IPS-18c (cell line): ENCODE data around the gene SLC37A2.
"Not testable (repeated sequence)": the region's sequence is repeated elsewhere in the genome, so short reads cannot be mapped to it uniquely, and the experiment has no call there.

Experiments
- H3K4me3 ChIP-seq: 2 replicates; pipeline ENCODE4 v1.7.0; 2013; ENCODE audit warnings: low read depth, mild to moderate bottlenecking, low read length, moderate library complexity; ENCODE audit not compliant: insufficient read depth
- H3K9me3 ChIP-seq: one replicate; pipeline ENCODE4 v1.6.1; 2013; ENCODE audit warnings: mild to moderate bottlenecking, low read length, moderate library complexity; ENCODE audit not compliant: control insufficient read depth, insufficient read depth

The SLC37A2 gene

DNA sequence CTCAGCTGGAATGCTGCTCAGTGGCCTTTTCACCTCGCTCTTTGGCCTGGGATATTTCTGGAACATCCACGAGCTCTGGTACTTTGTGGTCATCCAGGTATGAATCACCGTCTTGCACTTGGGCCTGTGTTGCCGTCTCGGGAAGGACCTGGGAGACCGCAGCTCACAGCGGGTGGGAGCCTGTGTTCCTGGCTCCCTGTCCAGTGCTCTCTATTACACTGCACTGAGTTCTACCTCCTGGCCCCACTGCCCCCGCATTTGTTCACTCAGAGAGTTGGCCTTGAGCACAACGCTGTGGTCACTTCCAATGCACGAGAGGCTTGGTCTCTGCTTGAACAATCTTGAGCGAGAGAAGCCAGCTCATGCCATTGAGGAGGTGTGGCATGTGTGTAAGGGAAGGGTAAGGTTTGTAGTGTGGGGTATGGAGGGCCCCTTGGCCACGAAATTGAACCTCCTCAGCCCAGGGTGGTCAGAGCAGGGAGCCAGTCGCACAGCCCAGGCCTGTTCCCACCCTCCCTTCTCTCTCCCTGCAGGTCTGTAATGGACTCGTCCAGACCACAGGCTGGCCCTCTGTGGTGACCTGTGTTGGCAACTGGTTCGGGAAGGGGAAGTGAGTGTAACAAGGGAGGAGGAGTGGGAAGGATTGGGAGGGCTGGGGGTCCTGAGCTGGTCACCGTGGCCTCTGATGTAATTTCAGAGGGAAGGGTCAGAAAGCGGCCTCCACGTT, 16.2 kb downstream of the SLC37A2 start:
- no peak overlapping the region for H3K4me3 ChIP-seq
- no peaks in the 10 kb centered on the region for H3K9me3 ChIP-seq

DNA sequence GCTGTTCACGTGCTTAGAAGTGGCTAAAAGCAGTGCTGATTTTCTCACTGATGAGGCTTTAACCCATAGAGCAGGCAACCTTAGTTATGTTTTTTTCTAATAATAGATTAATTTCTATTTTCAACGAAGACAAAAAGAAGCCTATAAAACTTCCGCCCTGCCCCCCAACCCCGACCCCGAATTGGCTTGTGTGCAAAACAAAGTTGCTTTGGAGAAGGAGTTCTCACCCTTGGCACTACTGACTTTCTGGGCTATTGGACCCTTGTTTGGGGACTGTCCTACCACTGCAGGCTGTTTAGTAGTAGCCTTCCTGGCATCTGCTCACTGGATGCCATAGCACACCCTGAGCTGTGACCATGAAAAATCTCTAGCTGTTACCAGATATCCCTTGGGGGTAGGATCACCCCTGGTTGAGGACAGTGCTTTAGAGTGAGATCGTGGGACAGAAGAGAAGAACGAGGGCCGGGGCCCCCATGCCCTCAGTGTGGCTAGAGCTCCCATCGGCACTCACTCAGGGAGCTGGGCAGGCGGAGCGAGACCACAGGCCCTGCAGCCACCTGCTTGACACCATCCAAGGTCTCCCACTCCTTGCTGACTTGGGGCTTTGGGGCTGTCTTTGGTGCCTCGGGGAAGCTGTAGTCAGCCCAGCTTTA, 16.9 kb downstream of the SLC37A2 start:
- Histone ChIP-seq H3K9me3 (no peaks in the 10 kb centered on the region), H3K4me3 (no peak overlapping the region)

DNA sequence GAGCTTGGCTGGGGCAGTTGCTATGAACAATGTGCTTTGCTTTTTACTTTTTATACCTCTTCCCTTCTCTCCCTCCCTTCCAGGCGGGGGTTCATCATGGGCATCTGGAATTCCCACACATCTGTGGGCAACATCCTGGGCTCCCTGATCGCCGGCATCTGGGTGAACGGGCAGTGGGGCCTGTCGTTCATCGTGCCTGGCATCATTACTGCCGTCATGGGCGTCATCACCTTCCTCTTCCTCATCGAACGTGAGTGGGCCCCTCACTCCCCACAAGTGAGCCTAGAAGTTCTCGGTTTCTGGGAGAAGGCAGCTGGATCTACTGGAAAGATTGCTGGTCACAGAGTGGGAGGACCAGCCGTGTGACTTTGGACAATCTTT, 17.4 kb downstream of the SLC37A2 start:
- Histone ChIP-seq H3K9me3 (no peaks in the 10 kb centered on the region), H3K4me3 (no peak overlapping the region)

DNA sequence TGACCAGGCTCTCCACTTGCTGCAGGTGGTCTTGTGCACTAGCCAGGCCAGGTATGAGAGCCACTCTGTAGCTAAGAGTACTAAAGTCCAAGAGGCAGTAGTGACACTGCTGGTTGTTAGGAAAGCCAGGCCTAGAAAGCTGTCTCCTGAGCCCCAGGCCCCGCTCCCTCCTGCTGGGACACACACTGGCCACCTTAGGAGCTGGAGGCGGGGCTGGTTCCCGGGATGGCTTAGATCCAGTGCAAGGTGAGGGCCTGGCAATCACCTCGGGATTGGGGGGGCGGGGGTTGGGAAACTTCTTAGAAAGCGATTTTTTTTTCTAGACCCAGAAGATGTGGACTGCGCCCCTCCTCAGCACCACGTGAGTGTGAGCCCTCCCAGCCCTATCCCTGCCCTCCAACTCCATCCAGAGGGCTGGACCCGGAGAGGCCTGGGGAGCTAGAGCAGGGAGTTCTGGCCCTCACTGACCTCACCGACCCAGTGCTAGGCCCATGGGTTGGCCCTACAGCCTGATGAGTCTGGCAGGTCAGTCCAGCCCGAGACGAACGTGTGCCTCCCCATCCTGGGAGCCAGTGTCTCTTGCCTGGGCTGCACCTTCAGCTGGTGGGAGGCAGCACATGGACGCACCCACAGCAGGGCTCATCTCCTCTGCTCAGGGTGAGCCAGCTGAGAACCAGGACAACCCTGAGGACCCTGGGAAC, 18.1 kb downstream of the SLC37A2 start:
- Histone ChIP-seq H3K4me3 (no peak overlapping the region), H3K9me3 (no peaks in the 10 kb centered on the region)

DNA sequence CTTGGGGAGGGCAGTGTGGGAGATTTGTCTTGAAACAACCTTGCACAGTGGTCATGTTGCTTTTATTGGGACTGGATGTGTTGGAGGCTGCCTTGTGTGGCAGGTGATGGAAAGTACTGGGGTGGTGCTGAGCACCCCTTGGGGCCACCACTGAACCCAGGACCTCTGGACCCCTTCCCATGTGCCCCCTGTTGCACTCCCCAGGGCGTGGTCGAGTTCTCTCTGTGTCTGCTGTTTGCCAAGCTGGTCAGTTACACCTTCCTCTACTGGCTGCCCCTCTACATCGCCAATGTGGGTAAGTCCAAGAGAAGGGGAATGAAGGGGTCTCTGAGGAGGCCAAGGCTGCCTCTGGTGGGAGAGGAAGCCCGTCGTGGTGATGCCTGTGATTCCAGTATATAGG, 18.9 kb downstream of the SLC37A2 start:
- no peak overlapping the region for H3K4me3 ChIP-seq
- no peaks in the 10 kb centered on the region for H3K9me3 ChIP-seq

DNA sequence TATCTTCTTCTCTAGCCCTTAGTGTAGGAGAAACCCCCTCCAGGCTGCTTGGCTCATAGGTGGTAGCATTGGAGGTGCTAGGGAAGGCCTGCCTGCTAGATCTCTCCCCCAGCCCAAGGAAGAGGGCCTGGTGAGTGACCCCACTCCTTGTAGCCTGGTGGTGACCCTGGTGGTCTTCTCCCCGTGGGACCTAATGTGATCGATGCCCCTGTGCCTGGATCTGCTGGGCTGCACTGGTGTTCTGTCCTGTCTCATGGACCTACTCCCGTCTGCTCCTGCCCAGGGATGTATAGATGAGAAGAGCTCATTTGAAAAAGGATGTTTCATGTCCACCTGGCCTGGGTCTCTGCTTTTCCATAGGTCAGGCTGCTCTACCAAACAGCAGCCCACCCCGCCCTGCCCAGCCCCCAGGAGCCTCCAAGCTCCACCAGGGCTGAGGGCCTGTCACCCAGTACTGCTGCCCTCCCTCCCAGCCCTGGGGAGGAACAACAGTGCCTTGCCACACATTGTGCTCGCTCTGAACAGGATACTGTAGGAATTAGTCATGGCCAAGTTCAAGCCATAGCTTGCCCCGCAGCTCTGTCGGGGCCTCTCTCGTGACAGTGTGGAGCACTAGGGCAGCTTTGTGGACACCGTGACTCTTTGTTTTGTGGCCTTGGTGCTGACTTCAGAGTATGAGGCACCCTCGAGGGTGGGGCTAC, 19.7 kb downstream of the SLC37A2 start:
- no peak overlapping the region for H3K4me3 ChIP-seq
- no peaks in the 10 kb centered on the region for H3K9me3 ChIP-seq

DNA sequence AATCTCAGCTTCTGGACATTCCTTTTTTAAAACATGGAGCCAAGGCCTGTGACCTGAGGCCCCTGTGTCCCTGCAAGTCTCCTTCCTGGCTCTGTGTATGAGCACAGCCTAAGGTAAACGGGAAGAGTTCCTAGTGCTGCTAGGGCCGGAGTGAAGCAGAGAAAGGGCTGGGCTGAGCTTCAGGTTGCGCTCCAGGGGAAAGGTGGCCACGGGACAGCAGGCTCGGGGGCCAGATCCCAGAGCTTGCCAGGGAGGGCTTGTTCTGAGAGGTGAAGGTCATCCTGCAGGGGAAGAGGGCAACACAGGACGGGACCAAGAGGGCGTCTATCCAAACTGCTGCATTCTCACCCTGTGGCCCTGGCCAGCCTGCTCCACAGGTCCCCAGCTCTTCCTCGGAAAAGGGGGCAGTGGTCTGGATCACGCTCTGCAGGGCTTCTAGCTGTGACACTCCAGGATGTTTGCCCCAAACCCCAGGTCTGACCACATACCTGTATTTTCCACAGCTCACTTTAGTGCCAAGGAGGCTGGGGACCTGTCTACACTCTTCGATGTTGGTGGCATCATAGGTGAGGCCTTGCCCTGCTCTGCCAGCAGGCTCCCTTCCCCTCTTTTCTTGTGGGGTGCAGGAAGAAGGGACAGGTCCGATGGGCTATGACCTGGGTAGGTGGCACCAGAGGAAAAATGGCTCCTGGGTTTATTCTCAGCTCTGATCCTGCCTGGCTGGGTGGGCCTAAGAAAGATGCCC, 20.4 kb downstream of the SLC37A2 start:
- H3K9me3 ChIP-seq = no peaks in the 10 kb centered on the region

DNA sequence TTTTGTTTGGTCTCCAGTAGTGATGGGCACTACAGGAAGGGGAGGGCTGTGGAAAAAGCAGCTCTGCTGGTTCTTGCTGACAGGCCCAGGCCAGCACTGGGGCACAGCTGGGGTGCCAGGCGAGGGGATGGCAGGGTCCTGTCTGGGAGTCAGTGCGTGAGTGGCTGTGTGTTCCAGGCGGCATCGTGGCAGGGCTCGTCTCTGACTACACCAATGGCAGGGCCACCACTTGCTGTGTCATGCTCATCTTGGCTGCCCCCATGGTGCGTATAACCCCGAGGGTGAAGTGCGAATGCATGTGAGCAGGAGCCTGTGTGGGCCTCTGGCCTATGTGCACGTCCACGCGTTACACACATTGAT, 20.9 kb downstream of the SLC37A2 start:
- Histone ChIP-seq H3K9me3 (no peaks in the 10 kb centered on the region), H3K4me3 (no peak overlapping the region)

More for the DNA sequence above, 20.4 kb downstream of the SLC37A2 start:
- no peak overlapping the region for H3K4me3 ChIP-seq

DNA sequence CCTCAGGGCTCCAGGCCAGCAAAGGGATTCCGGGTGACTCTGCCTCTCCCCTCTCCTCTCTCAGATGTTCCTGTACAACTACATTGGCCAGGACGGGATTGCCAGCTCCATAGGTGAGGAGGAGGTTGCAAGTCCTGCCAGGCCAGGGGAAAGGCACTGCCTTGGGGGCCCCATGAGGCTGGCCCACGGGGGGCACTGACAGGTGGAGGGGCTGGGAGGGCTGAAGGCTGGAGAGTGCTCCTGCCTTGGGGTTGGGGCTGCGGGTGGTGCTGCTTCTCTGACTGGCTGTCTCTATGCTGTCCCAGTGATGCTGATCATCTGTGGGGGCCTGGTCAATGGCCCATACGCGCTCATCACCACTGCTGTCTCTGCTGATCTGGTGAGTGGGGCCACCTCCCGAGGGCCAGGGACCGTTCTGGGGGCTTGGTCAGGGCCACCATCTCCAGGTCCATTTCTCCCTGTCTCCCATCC, 21.7 kb downstream of the SLC37A2 start:
- H3K4me3 ChIP-seq = no peak overlapping the region
- no peaks in the 10 kb centered on the region for H3K9me3 ChIP-seq

DNA sequence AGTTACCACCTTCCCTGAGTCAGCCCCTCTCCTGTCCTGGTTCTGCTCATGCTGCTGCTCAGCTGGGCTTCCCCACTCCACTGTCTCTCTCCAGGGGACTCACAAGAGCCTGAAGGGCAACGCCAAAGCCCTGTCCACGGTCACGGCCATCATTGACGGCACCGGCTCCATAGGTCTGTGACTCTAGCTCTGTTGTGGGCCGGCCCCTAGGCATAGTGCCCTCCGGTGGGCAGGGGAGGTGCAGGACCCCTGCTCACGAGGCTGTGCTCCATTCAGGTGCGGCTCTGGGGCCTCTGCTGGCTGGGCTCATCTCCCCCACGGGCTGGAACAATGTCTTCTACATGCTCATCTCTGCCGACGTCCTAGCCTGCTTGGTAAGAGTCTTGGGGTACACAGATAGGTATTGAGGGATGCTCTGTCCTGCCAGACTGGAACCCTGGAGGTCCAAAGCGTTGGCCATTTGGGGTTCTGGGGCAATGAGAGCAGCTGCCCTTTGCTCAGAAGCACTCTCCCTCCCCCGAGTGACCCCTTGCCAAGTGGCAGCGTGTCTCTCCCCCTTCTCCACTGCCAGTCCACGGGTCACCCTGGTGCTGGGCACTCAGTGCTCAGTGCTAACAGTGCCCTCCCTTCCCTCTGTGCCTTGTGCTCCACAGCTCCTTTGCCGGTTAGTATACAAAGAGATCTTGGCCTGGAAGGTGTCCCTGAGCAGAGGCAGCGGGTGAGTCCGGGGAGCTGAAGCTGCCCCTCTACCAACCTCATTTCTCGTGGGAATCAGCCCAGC, 22.4 kb downstream of the SLC37A2 start:
- Histone ChIP-seq H3K4me3 (no peak overlapping the region), H3K9me3 (no peaks in the 10 kb centered on the region)

DNA sequence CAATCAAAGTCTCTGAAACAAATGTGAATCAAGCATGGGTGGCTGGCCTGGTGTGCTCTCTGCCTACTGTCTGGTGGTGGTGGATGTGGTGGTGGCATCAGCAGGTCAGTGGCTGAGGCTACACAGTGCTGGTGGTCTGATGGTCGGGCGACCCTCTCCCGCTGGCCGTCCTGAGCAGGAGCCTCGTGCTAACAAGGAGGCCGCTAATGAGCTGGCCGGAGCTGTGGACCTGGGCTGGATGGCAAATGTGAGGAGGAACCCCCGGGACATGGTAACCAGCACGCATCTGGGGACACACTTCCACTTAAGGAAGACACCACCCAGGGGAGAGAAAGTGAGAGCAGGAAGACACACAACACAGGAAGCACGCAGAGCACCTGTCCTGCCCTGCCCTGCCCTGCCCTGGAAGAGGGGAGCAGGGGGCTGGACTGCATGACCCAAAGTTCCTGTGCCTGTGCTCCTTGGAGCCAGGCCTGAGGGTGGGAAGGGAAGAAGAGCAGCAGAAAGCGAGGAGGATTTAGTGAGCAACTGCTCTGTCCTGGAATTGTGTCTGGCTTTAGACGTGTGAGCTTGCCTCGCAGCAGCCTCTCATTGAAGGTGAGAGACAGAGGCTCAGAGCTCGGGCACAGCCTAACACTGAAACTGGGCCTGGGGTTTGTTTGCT, 23.7 kb downstream of the SLC37A2 start:
- H3K9me3 ChIP-seq = no peaks in the 10 kb centered on the region
- no peak overlapping the region for H3K4me3 ChIP-seq

DNA sequence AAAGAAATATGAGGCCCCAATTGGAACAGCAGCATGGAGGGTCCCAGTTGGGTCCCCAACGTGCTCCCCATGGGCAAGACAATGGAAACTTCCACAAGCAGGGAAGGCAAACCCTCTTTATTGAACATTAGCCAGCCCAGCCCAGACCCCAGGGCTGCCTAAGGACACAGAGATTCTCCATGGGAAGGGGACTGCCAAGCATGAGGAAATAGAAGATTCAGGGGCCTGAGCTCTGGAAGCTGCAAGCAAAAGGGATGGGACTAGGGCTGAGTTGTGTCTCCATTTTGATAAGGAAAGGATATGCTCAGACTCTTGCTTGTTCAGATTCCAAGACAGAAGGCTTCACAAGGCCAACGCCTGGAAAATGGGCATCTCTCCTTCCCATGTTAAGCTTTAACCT, 25.0 kb downstream of the SLC37A2 start:
- Histone ChIP-seq H3K4me3 (no peak overlapping the region), H3K9me3 (no peaks in the 10 kb centered on the region)

DNA sequence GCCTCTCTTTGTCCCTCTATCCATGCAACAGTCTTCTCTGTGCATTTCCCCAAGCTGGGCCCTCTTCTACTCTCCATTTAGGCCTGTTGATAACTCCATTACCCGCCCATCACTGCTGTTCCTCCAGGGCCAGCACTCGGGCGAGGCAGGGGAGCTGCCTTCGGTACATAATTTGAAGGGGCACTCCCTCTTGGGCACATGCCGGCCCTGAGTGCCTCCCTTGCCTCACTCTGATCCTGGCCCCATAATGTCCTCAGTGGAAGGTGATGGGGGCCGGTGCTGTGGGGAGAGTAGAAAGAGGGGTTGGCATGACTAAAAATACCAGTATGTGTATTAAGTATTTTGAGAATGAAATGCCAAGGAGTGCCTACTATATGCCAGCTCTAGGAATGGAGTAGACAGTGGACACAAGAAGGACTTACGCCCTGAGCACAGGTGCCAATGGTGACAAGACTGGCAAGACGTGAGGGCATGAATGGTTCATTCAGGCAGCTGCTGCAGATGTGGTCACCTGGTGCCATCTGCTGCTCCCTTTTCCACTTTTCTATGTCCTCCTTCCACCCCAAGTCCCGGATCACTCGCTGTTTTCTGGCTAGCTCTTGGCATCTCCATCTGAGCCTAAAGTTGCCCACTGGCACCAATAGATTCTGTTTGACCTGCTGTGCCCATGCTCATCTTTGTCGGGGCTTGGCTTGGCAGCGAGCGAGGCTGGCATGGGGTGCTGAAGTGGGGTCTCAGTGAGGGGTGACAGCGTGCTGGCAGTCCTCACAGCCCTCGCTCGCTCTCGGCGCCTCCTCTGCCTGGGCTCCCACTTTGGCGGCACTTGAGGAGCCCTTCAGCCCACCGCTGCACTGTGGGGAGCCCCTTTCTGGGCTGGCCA, 25.7 kb downstream of the SLC37A2 start:
- no peaks in the 10 kb centered on the region for H3K9me3 ChIP-seq
- no peak overlapping the region for H3K4me3 ChIP-seq

DNA sequence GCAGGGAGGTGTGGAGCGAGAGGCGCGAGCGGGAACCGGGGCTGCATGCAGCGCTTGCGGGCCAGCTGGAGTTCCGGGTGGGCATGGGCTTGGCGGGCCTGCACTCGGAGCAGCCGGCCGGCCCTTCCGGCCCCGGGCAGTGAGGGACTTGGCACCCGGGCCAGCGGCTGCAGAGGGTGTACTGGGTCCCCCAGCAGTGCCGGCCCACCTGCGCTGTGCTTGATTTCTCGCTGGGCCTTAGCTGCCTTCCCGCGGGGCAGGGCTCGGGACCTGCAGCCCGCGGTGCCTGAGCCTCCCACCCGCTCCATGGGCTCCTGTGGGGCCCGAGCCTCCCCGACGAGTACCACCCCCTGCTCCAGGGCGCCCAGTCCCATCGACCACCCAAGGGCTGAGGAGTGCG, 26.4 kb downstream of the SLC37A2 start:
- H3K9me3 ChIP-seq, H3K4me3 ChIP-seq: not testable (repeated sequence)

DNA sequence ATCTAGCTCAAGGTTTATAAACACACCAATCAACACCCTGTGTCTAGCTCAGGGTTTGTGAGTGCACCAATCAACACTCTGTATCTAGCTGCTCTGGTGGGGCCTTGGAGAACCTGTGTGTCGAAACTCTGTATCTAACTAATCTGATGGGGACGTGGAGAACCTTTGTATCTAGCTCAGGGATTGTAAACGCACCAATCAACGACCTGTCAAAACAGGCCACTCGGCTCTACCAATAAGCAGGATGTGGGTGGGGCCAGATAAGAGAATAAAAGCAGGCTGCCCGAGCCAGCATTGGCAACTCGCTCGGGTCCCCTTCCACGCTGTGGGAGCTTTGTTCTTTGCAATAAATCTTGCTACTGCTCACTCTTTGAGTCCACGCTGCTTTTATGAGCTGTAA, 27.0 kb downstream of the SLC37A2 start:
- H3K4me3 ChIP-seq, H3K9me3 ChIP-seq: not testable (repeated sequence)
